GM23248 (cell line): ENCODE measurements around the gene DYNLT5. TPM values are rescaled to one million over a fixed set of nuclear protein-coding genes. Genes with fewer than 3 reads are reported as not detected.
"Not testable (repeated sequence)": the region's sequence is repeated elsewhere in the genome, so short reads cannot be mapped to it uniquely, and the experiment has no call there.

ENCODE experiments used
- DNase-seq: peaks from one replicate; pipeline ENCODE4 v3.0.0-alpha.2; 2015
- H2AFZ ChIP-seq: fragments of 200-600 bp; sonication (generic); 2 replicates; pipeline ENCODE4 v1.6.1; 2016; ENCODE audit warnings: antibody characterized with exemption
- H3F3A ChIP-seq: fragments of 200-600 bp; sonication (generic); 2 replicates; pipeline ENCODE4 v1.6.1; 2016; ENCODE audit warnings: mild to moderate bottlenecking, antibody characterized with exemption, mixed run types; ENCODE audit not compliant: insufficient read depth
- H3K27ac ChIP-seq: fragments of 200-600 bp; sonication (generic); 2 replicates; pipeline ENCODE4 v1.5.1; 2016; ENCODE audit warnings: mild to moderate bottlenecking
- H3K27me3 ChIP-seq: fragments of 200-600 bp; sonication (generic); replicated peaks from 2 replicates; pipeline ENCODE4 v1.6.1; 2016; ENCODE audit warnings: mild to moderate bottlenecking; ENCODE audit not compliant: insufficient read depth
- H3K36me3 ChIP-seq: fragments of 200-600 bp; sonication (generic); 2 replicates; pipeline ENCODE4 v1.6.1; 2016; ENCODE audit warnings: low read depth, mild to moderate bottlenecking
- H3K4me1 ChIP-seq: fragments of 200-600 bp; sonication (generic); 2 replicates; pipeline ENCODE4 v1.6.1; 2016; ENCODE audit warnings: mild to moderate bottlenecking; ENCODE audit not compliant: insufficient read depth
- H3K4me2 ChIP-seq: fragments of 200-600 bp; sonication (generic); one replicate; pipeline ENCODE4 v1.6.1; 2016; ENCODE audit warnings: mild to moderate bottlenecking; ENCODE audit not compliant: unreplicated experiment
- H3K4me3 ChIP-seq: fragments of 200-600 bp; sonication (generic); 2 replicates; pipeline ENCODE4 v1.5.1; 2016; ENCODE audit warnings: mild to moderate bottlenecking
- H3K79me2 ChIP-seq: fragments of 200-600 bp; sonication (generic); 2 replicates; pipeline ENCODE4 v1.6.1; 2016; ENCODE audit warnings: mild to moderate bottlenecking; ENCODE audit not compliant: insufficient read depth
- H3K9ac ChIP-seq: fragments of 200-600 bp; sonication (generic); 2 replicates; pipeline ENCODE4 v1.6.1; 2016; ENCODE audit warnings: mild to moderate bottlenecking
- H3K9me2 ChIP-seq: fragments of 200-600 bp; sonication (generic); 2 replicates; pipeline ENCODE4 v1.6.1; 2016; ENCODE audit warnings: mixed run types, mild to moderate bottlenecking, moderate library complexity; ENCODE audit not compliant: insufficient read depth
- H3K9me3 ChIP-seq: fragments of 200-600 bp; sonication (generic); one replicate; pipeline ENCODE4 v1.6.1; 2017; ENCODE audit warnings: low read depth
- H4K20me1 ChIP-seq: fragments of 200-600 bp; sonication (generic); 2 replicates; pipeline ENCODE4 v1.6.0; 2016; ENCODE audit not compliant: insufficient read depth
- EZH2 ChIP-seq: fragments of 200-600 bp; sonication (generic); IDR thresholded peaks from 2 replicates; pipeline ENCODE4 v1.6.1; 2018; ENCODE audit warnings: antibody characterized with exemption, mild to moderate bottlenecking; ENCODE audit not compliant: insufficient read depth, poor library complexity, severe bottlenecking
- EZH2phosphoT487 ChIP-seq: fragments of 200-600 bp; sonication (generic); IDR thresholded peaks from 2 replicates; pipeline ENCODE4 v1.6.1; 2018; ENCODE audit warnings: antibody characterized with exemption, moderate library complexity, mild to moderate bottlenecking, low read depth; ENCODE audit not compliant: insufficient read depth
- WGBS, 2 experiments: methylation state at CpG; one replicate each; pipeline ENCODE4 v1.1.6; 2015 to 2017; ENCODE audit warnings: low lambda C conversion rate in 2 of 2, low coverage in 1 of 2; ENCODE audit errors: missing lambda C conversion rate in 2 of 2; 5-methylcytosine and 5-hydroxymethylcytosine counted together
- in situ Hi-C: fragments of 300-500 bp; cut with MboI; formaldehyde crosslinking; loops from 2 replicates; pipeline ENCODE4 v1.15.0; 2020
- polyA plus RNA-seq: library from polyadenylated mRNA; unstranded; fragments of >200 nt; fragmentation: Nextera tagmentation; extraction: Ambion mirVana; gene quantifications from 2 replicates; pipeline ENCODE4 v1.2.1, GENCODE V29; 2016
- total RNA-seq: library from RNA; depleted of rRNA; stranded (reverse); fragments of >200 nt; shearing (Covaris generic); gene quantifications from 2 replicates; pipeline ENCODE4 v1.2.3, GENCODE V29; 2014

The DYNLT5 gene
- total and polyA plus RNA-seq, 2 experiments from 2014 or later, result 2.3 to 3.0 TPM

GRCh38 chr1:66791621-66792610 lies 39.7 kb downstream of the DYNLT5 start:
- Histone ChIP-seq H3K27me3 (no peaks in the 10 kb centered on the region), H3K9me2 (no peaks in the 10 kb centered on the region), H3K4me2 (no peak overlapping the region), H3K9ac (no peak overlapping the region), H3K36me3 (no peaks in the 10 kb centered on the region), H3K79me2 (no peaks in the 10 kb centered on the region), H2AFZ (no peak overlapping the region; the same call in 1 of the 2 replicates), H4K20me1 (no peaks in the 10 kb centered on the region), H3K4me1 (no peaks in the 10 kb centered on the region), H3F3A (no peaks in the 10 kb centered on the region), H3K27ac (no peak overlapping the region), H3K4me3 (no peak overlapping the region), H3K9me3 (no peaks in the 10 kb centered on the region)
- no peak for TF ChIP-seq EZH2
- TF ChIP-seq EZH2phosphoT487, result no peak
- DNase-seq, result no peak
- in situ Hi-C loops, result no loop called here
- 72 to 73% methylated on average over 5 of the region's 5 CpGs for WGBS, 2 experiments

GRCh38 chr1:66795839-66796238 lies 43.6 kb downstream of the DYNLT5 start:
- H3K27me3 ChIP-seq, H3K9ac ChIP-seq, in situ Hi-C loops, H2AFZ ChIP-seq, H3K4me2 ChIP-seq, H3K9me3 ChIP-seq, DNase-seq, H4K20me1 ChIP-seq, H3K79me2 ChIP-seq, H3K36me3 ChIP-seq, H3K4me3 ChIP-seq, H3K9me2 ChIP-seq, H3K4me1 ChIP-seq, H3K27ac ChIP-seq, H3F3A ChIP-seq: not testable (repeated sequence)
- WGBS, 2 experiments, result 56 to 63% methylated on average over 2 of the region's 2 CpGs

DNA sequence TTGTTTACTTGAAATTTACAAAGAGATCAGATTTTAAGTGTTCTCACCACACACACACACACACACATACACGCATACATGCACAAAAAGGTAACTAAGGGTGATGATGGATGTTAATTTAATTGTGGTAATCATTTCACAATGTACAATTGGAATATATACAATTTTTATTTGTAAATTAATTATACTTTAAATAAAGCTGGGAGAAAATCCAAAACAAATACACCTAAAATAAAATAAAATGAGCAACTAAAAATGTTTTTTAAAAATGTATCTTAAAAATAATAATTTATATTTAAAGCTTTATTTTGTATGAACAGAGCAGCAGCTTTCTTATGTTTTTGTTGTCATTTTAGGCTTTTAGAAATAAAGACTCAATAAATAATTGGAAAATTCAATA lies 57.0 kb downstream of the DYNLT5 start:
- WGBS, 2 experiments, result 46 to 55% methylated on average over 1 of the region's 1 CpG

GRCh38 chr1:66809736-66810326 lies 57.6 kb downstream of the DYNLT5 start:
- H3K4me2 ChIP-seq, result no peak overlapping the region
- no peak overlapping the region for H3K9ac ChIP-seq
- H3K79me2 ChIP-seq, result no peaks in the 10 kb centered on the region
- no peak for TF ChIP-seq EZH2phosphoT487
- TF ChIP-seq EZH2, result no peak
- H3K27ac ChIP-seq, result no peak overlapping the region
- no peaks in the 10 kb centered on the region for H3K9me3 ChIP-seq
- H2AFZ ChIP-seq, result no peak overlapping the region
- WGBS, 2 experiments, result 70 to 73% methylated on average over 1 of the region's 1 CpG
- H3F3A ChIP-seq, result no peaks in the 10 kb centered on the region
- no peaks in the 10 kb centered on the region for H3K9me2 ChIP-seq
- H3K4me3 ChIP-seq, result no peak overlapping the region
- no peaks in the 10 kb centered on the region for H4K20me1 ChIP-seq
- no peaks in the 10 kb centered on the region for H3K4me1 ChIP-seq
- no peaks in the 10 kb centered on the region for H3K27me3 ChIP-seq
- in situ Hi-C loops, result no loop called here
- no peaks in the 10 kb centered on the region for H3K36me3 ChIP-seq
- DNase-seq, result peak; percentile 46

More for the DNA sequence above, 57.0 kb downstream of the DYNLT5 start:
- Histone ChIP-seq H3K27me3 (no peaks in the 10 kb centered on the region), H3K79me2 (no peaks in the 10 kb centered on the region), H3K4me3 (no peak overlapping the region), H4K20me1 (no peaks in the 10 kb centered on the region), H3K9me3 (no peaks in the 10 kb centered on the region), H3K27ac (no peak overlapping the region), H3K9ac (no peak overlapping the region), H3K36me3 (no peaks in the 10 kb centered on the region), H3K4me1 (no peaks in the 10 kb centered on the region), H3K4me2 (no peak overlapping the region), H2AFZ (no peak overlapping the region), H3K9me2 (no peaks in the 10 kb centered on the region), H3F3A (no peaks in the 10 kb centered on the region)
- TF ChIP-seq EZH2phosphoT487 (no peak), EZH2 (no peak)
- in situ Hi-C loops, result no loop called here
- no peak for DNase-seq
